Spleen (tissue), 11 donors: ENCODE measurements around the gene ID2. TPM values are rescaled to one million over a fixed set of nuclear protein-coding genes. Genes with fewer than 3 reads are reported as not detected.

ENCODE experiments used
- DNase-seq: peaks from one replicate; pipeline ENCODE4 v3.0.0-alpha.2; 2020
- H3K27ac ChIP-seq, 8 donors: fragments of 200-600 bp; sonication (generic) in 7 of 8; 1 replicate in 4 of 8; 2 replicates in 4 of 8; pipeline versions ENCODE4 v1.5.0 to v1.8.0; 2016 to 2021; ENCODE audit warnings: inconsistent platforms in 4 of 8, mild to moderate bottlenecking in 4 of 8, moderate library complexity in 1 of 8
- H3K27me3 ChIP-seq, 7 donors: fragments of 200-600 bp; sonication (generic) in 6 of 7; replicated peaks in 1 of 7; 1 replicate in 4 of 7; 2 replicates in 3 of 7; pipeline versions ENCODE4 v1.5.0 to v1.8.0; 2016 to 2021; ENCODE audit warnings: inconsistent platforms in 3 of 7, mild to moderate bottlenecking in 1 of 7
- H3K36me3 ChIP-seq, 6 donors: fragments of 200-600 bp; sonication (generic) in 5 of 6; 1 replicate in 4 of 6; 2 replicates in 2 of 6; pipeline versions ENCODE4 v1.5.0 to v1.8.0; 2016 to 2021; ENCODE audit warnings: inconsistent platforms in 2 of 6
- H3K4me1 ChIP-seq, 6 donors: fragments of 200-600 bp; sonication (generic) in 5 of 6; 1 replicate in 3 of 6; 2 replicates in 3 of 6; pipeline versions ENCODE4 v1.5.0 to v1.8.0; 2016 to 2021; ENCODE audit warnings: inconsistent platforms in 3 of 6
- H3K4me3 ChIP-seq, 8 donors: fragments of 200-600 bp; sonication (generic) in 7 of 8; 1 replicate in 4 of 8; 2 replicates in 4 of 8; pipeline versions ENCODE4 v1.5.0 to v1.8.0; 2016 to 2021; ENCODE audit warnings: inconsistent platforms in 4 of 8, mild to moderate bottlenecking in 4 of 8, moderate library complexity in 2 of 8
- H3K9me3 ChIP-seq, 8 donors: fragments of 200-600 bp; sonication (generic) in 7 of 8; 1 replicate in 4 of 8; 2 replicates in 4 of 8; pipeline versions ENCODE4 v1.5.0 to v1.8.0; 2016 to 2021; ENCODE audit warnings: inconsistent platforms in 4 of 8
- POLR2A ChIP-seq, 3 donors: fragments of 450-650 bp; IDR thresholded peaks; one replicate each; pipeline ENCODE4 v1.5.1; 2017; ENCODE audit warnings: antibody characterized with exemption in 3 of 3, mild to moderate bottlenecking in 1 of 3
- POLR2AphosphoS5 ChIP-seq, 3 donors: sonication (generic); formaldehyde crosslinking; IDR thresholded peaks; one replicate each; pipeline ENCODE4 v1.5.1; 2017; ENCODE audit warnings: antibody characterized with exemption in 3 of 3
- WGBS, 5 donors: extraction: QIAGEN DNeasy Blood & Tissue Kit in 3 of 5; methylation state at CpG; one replicate each; pipeline versions ENCODE4 v1.1.5 to v1.1.7; 2013 to 2018; 5-methylcytosine and 5-hydroxymethylcytosine counted together
- intact Hi-C: fragments of 100-400 bp; cut with DNase I; formaldehyde crosslinking; loops from one replicate; pipeline ENCODE4 v1.15.0; 2023; ENCODE audit warnings: low total_unique reads
- polyA plus RNA-seq, 3 donors: library from polyadenylated mRNA; stranded (reverse); fragments of 200-250 nt; gene quantifications; one replicate each; pipeline ENCODE4 v1.2.1, GENCODE V29; 2013
- total RNA-seq, 7 donors: library from RNA; depleted of rRNA in 3 of 7; stranded (reverse); fragments of >200 nt in 3 of 7; fragmentation: NEBNext Ultra II Directional in 4 of 7; extraction: Animal tissue kit (Norgen Biotek cat#: 25700) in 4 of 7; gene quantifications; one replicate each; pipeline versions ENCODE4 v1.1.0 to v1.2.1, GENCODE V29; 2016 to 2021
- TF ChIP-seq, protein P1 (sequence below), 11 experiments: fragments of 200-600 bp in 7 of 11; fragments of 450-650 bp in 4 of 11; sonication (generic) in 4 of 11; IDR thresholded peaks in 8 of 11; conservative IDR thresholded peaks in 3 of 11; 1 replicate in 7 of 11; 2 replicates in 4 of 11; pipeline versions ENCODE4 v1.4.0 to v1.8.0; 2016 to 2021; ENCODE audit warnings: antibody characterized with exemption in 11 of 11, inconsistent platforms in 4 of 11, mild to moderate bottlenecking in 1 of 11
- donor health status: healthy with polysubstance abuse.
- donor health status: DM: no; HTN: no; CAD: no; lungs with moderate emphysema.
- donor health status: DM: no; HTN: no; CAD: no.
- donor health status: Bipolar disorder and iron deficiency.
- donor health status: healthy.
- donor health status: DM: no; HTN: no; CAD: no.
- donor health status: DM: yes; HTN: yes; CAD: no.

Gene ID2
- total and polyA plus RNA-seq, 10 donors = 42.8 to 343 (median 90.1) TPM

DNA sequence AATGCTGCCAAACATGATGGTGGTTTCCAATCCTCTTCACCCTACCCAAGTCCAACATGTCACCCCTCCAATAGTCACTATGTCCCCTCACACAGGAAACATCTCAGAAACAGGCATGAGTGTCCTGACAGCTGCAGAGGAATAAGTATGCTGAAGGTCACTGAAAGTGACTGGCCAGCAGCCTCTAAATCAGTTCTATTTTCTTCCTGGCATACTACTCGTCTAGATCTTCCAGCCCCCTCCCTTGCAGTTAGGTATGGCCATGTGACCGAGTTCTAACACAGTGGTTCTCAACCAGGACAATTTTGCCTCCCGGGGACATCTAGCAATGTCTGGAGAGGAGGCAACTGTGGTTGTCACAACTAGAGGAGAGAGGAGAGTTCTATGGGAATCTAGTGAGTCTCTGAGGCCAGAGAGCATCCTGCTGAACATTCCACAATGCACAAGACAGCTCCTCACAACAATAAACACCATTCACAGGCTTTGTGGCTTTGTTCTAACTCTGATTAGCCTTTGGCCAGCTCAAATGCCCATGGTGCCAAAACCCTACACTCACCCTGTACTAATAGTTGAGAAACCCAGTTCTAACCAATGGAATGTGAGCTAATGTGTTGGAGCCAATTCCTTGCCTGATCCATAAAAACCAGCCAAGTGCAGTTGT lies 12.6 kb upstream of the ID2 start:
- DNase-seq = no peak
- WGBS, 5 donors = 64 to 84% (median 78%) methylated on average over 3 of the region's 3 CpGs
- H3K36me3 ChIP-seq = no peaks in the 10 kb centered on the region
- TF ChIP-seq, protein P1, sequence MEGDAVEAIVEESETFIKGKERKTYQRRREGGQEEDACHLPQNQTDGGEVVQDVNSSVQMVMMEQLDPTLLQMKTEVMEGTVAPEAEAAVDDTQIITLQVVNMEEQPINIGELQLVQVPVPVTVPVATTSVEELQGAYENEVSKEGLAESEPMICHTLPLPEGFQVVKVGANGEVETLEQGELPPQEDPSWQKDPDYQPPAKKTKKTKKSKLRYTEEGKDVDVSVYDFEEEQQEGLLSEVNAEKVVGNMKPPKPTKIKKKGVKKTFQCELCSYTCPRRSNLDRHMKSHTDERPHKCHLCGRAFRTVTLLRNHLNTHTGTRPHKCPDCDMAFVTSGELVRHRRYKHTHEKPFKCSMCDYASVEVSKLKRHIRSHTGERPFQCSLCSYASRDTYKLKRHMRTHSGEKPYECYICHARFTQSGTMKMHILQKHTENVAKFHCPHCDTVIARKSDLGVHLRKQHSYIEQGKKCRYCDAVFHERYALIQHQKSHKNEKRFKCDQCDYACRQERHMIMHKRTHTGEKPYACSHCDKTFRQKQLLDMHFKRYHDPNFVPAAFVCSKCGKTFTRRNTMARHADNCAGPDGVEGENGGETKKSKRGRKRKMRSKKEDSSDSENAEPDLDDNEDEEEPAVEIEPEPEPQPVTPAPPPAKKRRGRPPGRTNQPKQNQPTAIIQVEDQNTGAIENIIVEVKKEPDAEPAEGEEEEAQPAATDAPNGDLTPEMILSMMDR (IDR thresholded peaks at IDR 0.05 in 8 of 11, conservative IDR thresholded peaks at IDR 0.05 in 3 of 11) = no peak
- TF ChIP-seq POLR2AphosphoS5 (IDR thresholded peaks at IDR 0.05) (no peak), POLR2A (IDR thresholded peaks at IDR 0.05) (no peak)
- H3K9me3 ChIP-seq = peaks cover 0 to 11% (median 9%) of the 10 kb centered on the region in 8 donors
- intact Hi-C loops = no loop called here
- no peak overlapping the region for H3K4me3 ChIP-seq
- H3K4me1 ChIP-seq = peaks cover 0 to 2% (median 0%) of the 10 kb centered on the region in 6 donors
- H3K27ac ChIP-seq = no peak overlapping the region
- H3K27me3 ChIP-seq = peaks cover 0 to 23% (median 0%) of the 10 kb centered on the region in 7 donors

DNA sequence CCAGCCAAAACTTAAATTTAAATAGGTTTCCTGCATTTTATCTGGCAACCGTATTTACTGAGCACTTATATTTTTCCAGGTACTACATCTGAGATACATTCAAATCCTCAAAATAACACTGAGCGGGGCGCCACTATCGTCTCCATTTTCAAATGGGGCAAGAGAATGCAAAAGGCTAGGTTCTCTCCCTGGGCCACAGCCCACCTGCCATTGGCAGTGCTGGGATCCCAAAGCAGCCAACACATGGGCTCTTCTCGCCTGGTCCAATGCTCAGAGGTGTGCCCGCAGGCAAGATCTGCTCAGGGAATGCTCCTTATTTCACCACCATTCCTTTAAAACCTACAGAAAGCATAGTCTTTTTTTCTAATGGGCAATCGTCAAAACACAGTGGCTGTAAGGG lies 11.3 kb upstream of the ID2 start:
- 92 to 98% (median 94%) methylated on average over 7 of the region's 7 CpGs for WGBS, 5 donors
- no peak for DNase-seq
- intact Hi-C loops = no loop called here
- no peak overlapping the region for H3K27ac ChIP-seq
- H3K27me3 ChIP-seq = peaks cover 0 to 28% (median 0%) of the 10 kb centered on the region in 7 donors
- peaks cover 5 to 23% (median 18%) of the 10 kb centered on the region in 8 donors for H3K9me3 ChIP-seq
- TF ChIP-seq, protein P1 (IDR thresholded peaks at IDR 0.05 in 8 of 11, conservative IDR thresholded peaks at IDR 0.05 in 3 of 11) = no peak
- TF ChIP-seq POLR2AphosphoS5 (IDR thresholded peaks at IDR 0.05) (no peak), POLR2A (IDR thresholded peaks at IDR 0.05) (no peak)
- no peak overlapping the region for H3K4me3 ChIP-seq
- peaks cover 0 to under 1% (median 0%) of the 10 kb centered on the region in 6 donors for H3K4me1 ChIP-seq
- H3K36me3 ChIP-seq = no peaks in the 10 kb centered on the region

DNA sequence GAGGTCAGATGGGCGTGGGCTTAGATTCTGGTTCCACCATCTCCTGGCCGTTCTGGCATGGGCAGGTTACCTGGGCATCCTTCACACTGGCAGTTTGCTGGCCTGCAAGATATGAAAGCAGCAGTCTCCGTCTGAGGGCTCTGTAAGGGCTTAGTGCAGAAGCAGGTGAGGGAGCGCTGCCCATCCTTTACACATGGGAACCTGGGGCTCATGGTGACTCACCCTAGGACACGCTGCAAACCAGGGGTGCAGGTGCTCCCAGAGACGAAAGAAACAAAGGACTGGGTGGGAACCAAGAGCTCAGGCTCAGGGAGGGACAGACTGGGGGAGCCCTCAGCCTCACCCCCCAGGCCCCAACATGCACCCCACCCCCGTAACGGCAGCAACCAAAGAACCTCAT lies 10.7 kb upstream of the ID2 start:
- no peaks in the 10 kb centered on the region for H3K36me3 ChIP-seq
- WGBS, 5 donors = 80 to 93% (median 83%) methylated on average over 8 of the region's 8 CpGs
- no peak overlapping the region for H3K4me3 ChIP-seq
- peaks cover 5 to 29% (median 18%) of the 10 kb centered on the region in 8 donors for H3K9me3 ChIP-seq
- intact Hi-C loops = no loop called here
- no peak for DNase-seq
- H3K27me3 ChIP-seq = peaks cover 0 to 34% (median 3%) of the 10 kb centered on the region in 7 donors
- peaks cover 0 to 6% (median 2%) of the 10 kb centered on the region in 6 donors for H3K4me1 ChIP-seq
- no peak for TF ChIP-seq POLR2AphosphoS5 (IDR thresholded peaks at IDR 0.05)
- TF ChIP-seq POLR2A (IDR thresholded peaks at IDR 0.05) = no peak
- TF ChIP-seq, protein P1 (IDR thresholded peaks at IDR 0.05 in 8 of 11, conservative IDR thresholded peaks at IDR 0.05 in 3 of 11) = no peak
- no peak overlapping the region for H3K27ac ChIP-seq

DNA sequence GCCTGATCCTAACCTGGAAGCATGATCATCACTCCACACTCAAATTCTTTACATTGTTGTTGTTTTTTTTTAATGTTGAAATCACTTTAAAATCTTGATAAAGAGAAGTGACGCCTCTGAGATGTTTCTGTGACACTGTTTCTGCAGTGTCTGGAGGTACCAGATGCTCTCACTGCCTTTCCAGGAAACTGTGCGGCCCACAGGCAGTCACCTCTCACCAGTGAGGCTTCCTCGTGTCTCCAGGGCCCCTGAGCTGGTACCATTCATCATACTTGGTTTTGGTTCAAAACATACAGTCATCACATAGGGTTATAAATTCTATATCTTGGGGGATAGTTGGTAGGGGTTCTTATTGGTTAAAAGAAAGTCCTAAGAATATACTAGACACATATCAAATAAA lies 10.1 kb upstream of the ID2 start:
- intact Hi-C loops = no loop called here
- DNase-seq = no peak
- Histone ChIP-seq H3K27ac (no peak overlapping the region), H3K9me3 (peaks cover 5 to 30% (median 18%) of the 10 kb centered on the region in 8 donors), H3K4me1 (peaks cover 0 to 13% (median 8%) of the 10 kb centered on the region in 6 donors), H3K4me3 (no peak overlapping the region), H3K27me3 (peaks cover 0 to 40% (median 8%) of the 10 kb centered on the region in 7 donors), H3K36me3 (no peaks in the 10 kb centered on the region)
- TF ChIP-seq, protein P1 (IDR thresholded peaks at IDR 0.05 in 8 of 11, conservative IDR thresholded peaks at IDR 0.05 in 3 of 11) = no peak
- TF ChIP-seq POLR2AphosphoS5 (IDR thresholded peaks at IDR 0.05) (no peak), POLR2A (IDR thresholded peaks at IDR 0.05) (no peak)
- 52 to 83% (median 73%) methylated on average over 3 of the region's 3 CpGs for WGBS, 5 donors
